H1 (cell line): ENCODE results near the gene CCBE1. TPM values are rescaled to one million over a fixed set of nuclear protein-coding genes. Genes with fewer than 3 reads are reported as not detected.

Source experiments
- GTF2F1 ChIP-seq: IDR thresholded peaks from 2 replicates; pipeline ENCODE4 v1.6.1; 2012; ENCODE audit warnings: low read depth, low read length, improper control_type of control experiment, borderline replicate concordance
- TAF7 ChIP-seq: optimal IDR thresholded peaks from 2 replicates; pipeline ENCODE3; 2011; ENCODE audit warnings: low read depth, mild to moderate bottlenecking, inconsistent platforms, low read length, moderate library complexity, borderline replicate concordance
- YY1 ChIP-seq: IDR thresholded peaks from 2 replicates; pipeline ENCODE4 v1.6.1; 2011; ENCODE audit warnings: low read depth, mild to moderate bottlenecking, low read length
- polyA plus RNA-seq, 7 experiments: library from polyadenylated mRNA; depleted of rRNA in 3 of 7; stranded (reverse) in 5 of 7; unstranded in 2 of 7; fragments of >200 nt in 5 of 7; fragments of 200-250 nt in 2 of 7; gene quantifications; 1 replicate in 5 of 7; 2 replicates in 1 of 7; 4 replicates in 1 of 7; pipeline versions ENCODE4 v1.2.1 to v1.2.3, GENCODE V29; 2011 to 2013; ENCODE audit warnings: missing spikeins in 2 of 7, mixed read lengths in 2 of 7
- total RNA-seq: library from RNA; stranded (reverse); fragmentation: NEBNext Ultra II Directional; extraction: Animal tissue kit (Norgen Biotek cat#: 25700); gene quantifications from 2 replicates; pipeline ENCODE4 v1.2.1, GENCODE V29; 2021

CCBE1 gene
- total and polyA plus RNA-seq, 2 of the 8 experiments (the other 6 are each of a cell fraction or from before 2014, with no cell fraction given): 2.1 to 2.6 TPM

- TF ChIP-seq GTF2F1: no peak
- no peak for TF ChIP-seq YY1
- no peak for TF ChIP-seq TAF7
- TF ChIP-seq, all 59 proteins: peak for 0
Observed at GRCh38 chr18:59620381-59620780, 76.8 kb downstream of the CCBE1 start (continued).
